HG02623 (cell line): ENCODE measurements around the gene GEN1.
A peak's percentile ranks its signal among the peaks of the same experiment; 100 is the strongest.

ENCODE experiments used
- ATAC-seq: cut with Tn5 transposase; IDR thresholded peaks from one replicate; pipeline ENCODE4 v1.9.1; 2021; ENCODE audit warnings: moderate library complexity; ENCODE audit not compliant: unreplicated experiment

The GEN1 gene

GRCh38 chr2:17752246-17752645, 1.7 kb upstream of the GEN1 start:
- ATAC-seq, result peak; percentile 10

GRCh38 chr2:17752892-17753802, 791 bp upstream of the GEN1 start:
- ATAC-seq, result peak; percentile 29

DNA sequence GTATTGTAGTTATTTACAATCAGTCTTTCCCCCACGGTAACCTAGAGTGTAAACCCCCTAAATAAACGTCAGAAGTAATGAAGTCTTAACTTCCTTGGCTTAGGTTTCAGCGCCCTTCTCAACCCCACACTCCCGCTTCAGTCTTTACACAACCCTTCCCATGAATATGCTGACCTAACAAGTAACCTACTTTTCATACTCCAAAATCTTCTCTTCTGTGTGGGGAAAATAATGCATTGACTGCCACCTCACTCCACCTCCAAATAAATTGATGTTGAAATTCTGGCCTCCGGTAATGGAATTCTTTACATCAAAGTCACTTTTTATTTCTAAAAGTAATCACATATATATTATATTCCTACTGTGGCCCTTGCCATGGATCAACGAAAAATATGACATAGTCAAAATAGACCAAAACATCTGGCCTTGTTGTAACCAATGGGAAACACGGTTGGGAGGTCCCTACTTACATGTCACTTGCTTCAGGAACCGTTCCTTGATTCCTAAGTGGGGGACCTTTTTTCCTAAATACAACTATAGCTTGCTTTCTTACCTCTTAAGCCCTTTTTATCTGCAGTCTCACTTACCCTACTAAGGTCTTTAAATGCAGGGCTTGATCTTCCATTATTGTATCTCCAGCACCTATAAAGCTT, 961 bp downstream of the GEN1 start:
- ATAC-seq, result no peak

DNA sequence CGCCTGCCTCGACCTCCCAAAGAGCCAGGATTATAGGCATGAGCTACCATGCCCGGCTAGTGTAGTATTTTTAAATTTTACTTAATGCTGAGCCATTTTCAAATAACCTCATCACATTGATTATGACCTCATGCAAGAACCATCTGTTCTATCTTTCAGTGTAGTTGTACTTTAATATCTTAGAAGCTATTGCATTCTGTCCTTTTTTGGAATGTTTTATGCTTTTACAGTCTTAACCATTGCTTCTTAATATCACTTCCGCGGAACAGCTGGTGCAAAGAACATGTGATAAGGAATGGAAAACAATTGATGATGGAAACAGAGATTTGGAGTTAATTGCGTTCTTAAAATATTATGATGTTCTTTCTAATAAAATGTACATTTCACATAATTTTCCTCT, 2.7 kb downstream of the GEN1 start:
- no peak for ATAC-seq

DNA sequence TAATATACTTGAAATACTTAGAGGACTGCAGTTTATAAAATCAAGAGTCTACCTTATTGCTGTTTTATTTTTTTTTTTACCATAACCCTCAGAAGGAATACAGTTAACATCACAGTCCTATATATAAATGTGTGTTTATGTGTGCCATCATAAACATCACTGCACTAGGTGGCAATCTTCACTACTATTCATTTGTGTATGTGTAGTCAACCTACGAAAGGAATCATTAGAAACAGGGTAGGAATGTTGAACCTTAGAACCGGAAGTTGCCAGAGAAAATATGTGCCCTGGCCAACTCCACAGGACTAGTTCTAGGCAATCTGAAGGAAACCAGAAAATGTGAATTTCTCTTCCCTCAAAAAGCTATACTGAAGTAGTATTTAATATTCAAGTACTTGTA, 3.4 kb downstream of the GEN1 start:
- no peak for ATAC-seq

DNA sequence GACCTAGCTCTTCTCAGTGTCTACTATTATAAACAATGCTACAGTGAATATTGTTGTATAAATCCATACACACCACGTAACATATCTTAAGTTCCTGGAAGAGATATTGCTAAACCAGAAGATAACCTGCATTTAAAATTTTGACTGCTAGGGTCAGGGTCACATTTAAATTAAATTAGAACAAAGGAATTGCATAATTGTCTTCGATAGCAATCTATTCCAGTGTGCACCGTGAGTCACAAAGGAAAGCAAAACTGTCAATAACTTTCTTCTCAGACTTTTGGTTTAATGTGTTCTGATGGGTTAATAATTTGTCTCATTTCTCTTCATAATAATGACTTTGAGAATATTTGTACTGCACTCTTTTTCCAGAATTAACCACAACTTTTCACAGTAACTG, 4.2 kb downstream of the GEN1 start:
- ATAC-seq, result no peak

GRCh38 chr2:17759805-17760204, 5.9 kb downstream of the GEN1 start:
- ATAC-seq, result no peak

- no peak for ATAC-seq
These were observed 8.5 kb downstream of the GEN1 start for GRCh38 chr2:17762451-17762850.

- no peak for ATAC-seq
These were observed 9.8 kb downstream of the GEN1 start for GRCh38 chr2:17763641-17764333.

DNA sequence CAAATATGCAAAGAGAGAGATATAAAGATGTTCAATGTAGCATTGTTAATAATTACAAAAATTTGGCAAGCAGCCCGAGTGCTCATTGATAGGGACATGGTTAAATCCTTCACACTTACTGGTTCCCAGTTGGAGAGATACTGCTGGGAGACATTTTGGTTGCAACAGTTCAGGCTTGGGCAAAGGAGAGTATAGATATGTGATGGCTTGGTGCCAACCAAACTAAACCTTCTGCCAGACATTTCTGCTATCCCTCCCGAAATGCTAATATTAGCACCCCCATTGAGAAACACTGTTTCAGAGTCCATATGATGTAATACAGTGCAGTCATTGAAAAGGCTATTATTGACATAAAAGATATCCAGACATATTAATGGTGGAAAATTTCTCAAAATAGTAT, 11.5 kb downstream of the GEN1 start:
- no peak for ATAC-seq

DNA sequence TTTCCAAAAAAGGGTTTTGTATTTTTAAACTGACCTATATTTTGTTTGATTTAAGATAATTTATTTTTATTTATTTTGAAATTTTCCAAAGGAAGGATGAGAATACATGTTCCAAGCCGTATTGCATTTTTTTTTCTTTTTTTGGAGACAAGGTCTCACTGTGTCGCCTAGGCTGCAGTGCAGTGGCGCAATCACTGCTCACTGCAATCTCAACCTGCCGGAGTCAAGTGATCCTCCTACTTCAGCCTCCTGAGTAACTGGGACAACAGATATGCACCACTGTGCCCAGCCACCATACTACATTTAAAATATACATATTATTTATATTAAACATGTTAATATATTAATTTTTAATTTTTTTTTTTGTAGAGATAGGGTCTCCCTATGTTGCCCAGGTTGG, 15.0 kb downstream of the GEN1 start:
- ATAC-seq, result no peak

- no peak for ATAC-seq
These were observed 18.0 kb downstream of the GEN1 start for GRCh38 chr2:17771956-17772355.

DNA sequence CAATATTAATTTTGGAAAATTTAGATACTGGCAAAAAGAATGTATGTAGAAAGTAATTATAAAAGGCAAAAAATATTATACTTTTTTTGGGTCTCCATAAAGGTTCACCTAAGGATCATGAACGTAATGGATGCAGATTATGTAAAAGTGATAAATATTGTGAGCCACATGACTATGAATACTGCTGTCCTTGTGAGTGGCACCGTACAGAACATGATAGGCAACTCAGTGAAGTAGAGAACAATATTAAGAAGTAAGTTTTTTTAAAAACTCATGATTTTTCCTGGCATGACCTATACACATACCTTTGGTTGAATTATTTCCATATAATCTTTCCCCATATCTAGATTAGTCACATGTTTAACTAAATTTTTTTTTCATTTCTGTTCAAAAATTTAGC, 18.6 kb downstream of the GEN1 start:
- no peak for ATAC-seq

DNA sequence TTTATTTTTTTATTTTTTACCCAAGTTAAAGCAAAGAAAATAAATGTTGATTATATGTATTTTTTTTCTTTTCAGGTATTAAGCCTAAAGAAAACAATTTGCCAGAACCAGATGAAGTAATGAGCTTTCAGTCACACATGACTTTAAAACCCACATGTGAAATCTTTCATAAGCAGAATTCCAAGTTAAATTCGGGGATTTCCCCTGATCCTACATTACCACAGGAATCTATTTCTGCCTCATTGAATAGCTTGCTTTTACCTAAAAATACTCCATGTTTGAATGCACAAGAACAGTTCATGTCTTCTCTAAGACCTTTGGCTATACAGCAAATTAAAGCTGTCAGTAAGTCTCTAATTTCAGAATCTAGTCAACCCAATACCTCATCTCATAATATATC, 26.6 kb downstream of the GEN1 start:
- no peak for ATAC-seq

DNA sequence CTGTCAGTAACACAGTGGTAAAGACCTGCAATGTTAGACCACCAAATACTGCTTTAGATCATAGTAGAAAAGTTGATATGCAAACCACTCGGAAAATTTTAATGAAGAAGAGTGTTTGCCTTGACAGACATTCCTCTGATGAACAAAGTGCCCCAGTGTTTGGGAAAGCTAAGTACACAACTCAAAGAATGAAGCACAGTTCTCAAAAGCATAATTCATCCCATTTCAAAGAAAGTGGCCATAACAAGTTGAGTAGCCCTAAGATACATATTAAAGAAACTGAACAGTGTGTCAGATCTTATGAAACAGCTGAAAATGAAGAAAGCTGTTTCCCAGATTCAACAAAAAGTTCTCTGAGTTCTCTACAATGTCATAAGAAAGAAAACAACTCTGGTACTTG, 27.5 kb downstream of the GEN1 start:
- ATAC-seq, result no peak

- no peak for ATAC-seq
These were observed 32.8 kb downstream of the GEN1 start for GRCh38 chr2:17786727-17787126.

GRCh38 chr2:17788773-17789172, 34.8 kb downstream of the GEN1 start:
- no peak for ATAC-seq

GRCh38 chr2:17790536-17790935, 36.6 kb downstream of the GEN1 start:
- ATAC-seq, result no peak

GRCh38 chr2:17791121-17791816, 37.3 kb downstream of the GEN1 start:
- ATAC-seq, result no peak

DNA sequence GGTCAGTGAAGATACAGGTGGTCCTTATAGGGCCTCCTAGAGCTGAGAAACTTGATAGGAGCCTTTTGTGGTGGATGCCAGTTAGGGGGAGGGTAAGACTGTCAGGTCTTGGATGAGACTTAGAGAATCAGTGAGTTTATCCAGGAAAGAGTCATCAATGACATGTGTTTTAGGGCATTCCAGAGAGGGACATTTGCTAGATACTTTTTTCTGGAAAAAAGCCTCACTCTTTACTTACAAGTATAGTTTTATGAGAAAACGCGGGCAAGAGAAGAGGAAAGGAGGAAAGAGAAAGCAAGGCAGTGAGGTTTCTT, 37.8 kb downstream of the GEN1 start:
- ATAC-seq, result no peak

DNA sequence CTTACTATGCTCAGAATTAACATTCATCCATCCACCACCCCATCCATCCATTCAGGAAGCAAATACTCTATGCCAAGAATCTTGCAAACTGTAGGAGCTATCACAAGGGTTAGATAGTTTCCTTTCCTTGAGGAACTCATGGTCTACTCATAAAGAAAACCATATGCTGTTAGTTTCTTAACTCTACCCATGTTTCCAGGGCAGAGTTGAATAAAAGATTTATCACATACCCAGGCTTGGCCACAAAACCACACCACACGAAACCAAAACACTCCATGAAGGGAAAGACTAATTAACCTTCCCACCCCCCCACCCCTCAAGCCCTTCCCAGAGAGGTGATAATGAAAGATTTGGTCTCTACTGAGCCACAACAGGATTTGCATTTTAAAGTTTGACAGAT, 38.6 kb downstream of the GEN1 start:
- ATAC-seq, result peak; percentile 42
